GDM1 (cell line): ENCODE results near the gene PTGER3.
"Not testable (repeated sequence)": the region's sequence is repeated elsewhere in the genome, so short reads cannot be mapped to it uniquely, and the experiment has no call there.

Experiments used
- DNase-seq: peaks from one replicate; lab custom pipeline; 2025; lab: John Stamatoyannopoulos, UW

Gene PTGER3

DNA sequence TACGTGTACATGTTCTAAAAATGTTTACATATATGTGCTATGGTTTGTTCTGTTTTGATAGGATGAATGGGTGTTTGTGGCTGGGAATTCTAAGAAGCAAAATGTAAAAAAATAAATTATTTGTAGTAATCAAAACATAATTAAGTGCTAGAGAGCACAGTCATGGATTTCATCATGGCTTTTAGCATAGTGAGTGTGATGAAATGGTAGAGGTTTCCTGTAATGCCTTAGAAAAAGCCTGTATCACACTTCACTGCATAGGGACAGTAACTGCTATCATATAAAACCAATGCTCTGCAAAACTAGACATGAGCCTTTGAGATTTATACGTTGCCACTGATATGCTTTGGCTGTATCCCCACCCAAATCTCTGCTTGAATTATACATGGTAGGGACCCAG lies 99.8 kb downstream of the PTGER3 start:
- DNase-seq, result no peak

DNA sequence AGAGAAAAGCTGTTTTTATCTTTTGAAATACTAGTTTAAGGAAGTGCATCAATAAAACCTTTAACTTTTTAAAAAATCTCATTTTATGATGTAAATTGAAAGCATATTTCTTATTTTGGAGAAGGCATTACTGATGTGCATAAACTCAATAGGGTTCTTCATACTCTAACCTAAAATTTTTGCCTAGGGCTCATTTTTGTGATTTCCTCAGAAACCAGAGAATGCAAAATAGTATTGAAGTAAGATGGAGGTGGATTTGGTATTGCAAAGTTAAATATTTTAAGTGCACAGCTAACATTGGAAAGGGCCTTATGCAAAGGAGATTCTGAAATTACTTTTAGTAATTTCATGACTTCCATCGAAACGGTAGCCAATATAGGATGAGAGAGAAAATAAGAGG lies 101.9 kb downstream of the PTGER3 start:
- DNase-seq, result no peak

DNA sequence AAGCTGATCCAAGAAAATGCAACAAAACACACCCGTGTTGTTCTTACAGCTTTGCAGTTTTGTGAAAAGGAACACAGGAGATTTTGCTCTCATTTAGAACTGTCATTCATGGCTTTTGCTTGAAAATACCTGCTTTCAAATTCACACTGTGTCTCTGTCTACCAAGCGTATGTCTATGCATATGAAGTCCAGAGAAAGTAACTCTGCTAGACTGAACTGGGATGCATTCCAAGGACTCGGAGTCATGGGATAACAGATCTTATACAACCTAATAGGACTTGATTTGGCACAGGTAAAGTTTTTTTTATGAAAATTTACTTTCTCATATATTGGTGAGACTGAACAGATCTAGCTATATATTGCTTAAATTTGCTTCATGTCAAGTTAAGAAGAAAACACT lies 102.4 kb downstream of the PTGER3 start:
- DNase-seq, result no peak

DNA sequence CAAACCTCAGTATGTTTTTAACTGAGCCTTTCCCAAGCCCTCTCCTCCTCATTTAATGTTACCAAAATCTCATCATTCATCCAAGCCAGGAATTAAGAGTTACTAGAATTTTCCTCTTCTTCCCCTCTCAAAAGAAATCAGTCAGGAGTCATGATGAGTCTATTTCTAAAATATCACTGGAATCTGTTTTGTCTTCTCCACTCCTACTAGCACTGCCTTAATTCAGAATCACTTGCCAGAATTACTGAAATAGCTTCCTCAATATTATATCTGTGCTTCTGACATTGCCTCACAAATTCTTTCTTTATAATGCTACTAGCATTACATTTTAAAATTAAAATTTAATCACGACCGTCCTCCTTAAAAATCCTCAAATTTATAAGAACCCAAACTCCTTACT lies 106.1 kb downstream of the PTGER3 start:
- no peak for DNase-seq

DNA sequence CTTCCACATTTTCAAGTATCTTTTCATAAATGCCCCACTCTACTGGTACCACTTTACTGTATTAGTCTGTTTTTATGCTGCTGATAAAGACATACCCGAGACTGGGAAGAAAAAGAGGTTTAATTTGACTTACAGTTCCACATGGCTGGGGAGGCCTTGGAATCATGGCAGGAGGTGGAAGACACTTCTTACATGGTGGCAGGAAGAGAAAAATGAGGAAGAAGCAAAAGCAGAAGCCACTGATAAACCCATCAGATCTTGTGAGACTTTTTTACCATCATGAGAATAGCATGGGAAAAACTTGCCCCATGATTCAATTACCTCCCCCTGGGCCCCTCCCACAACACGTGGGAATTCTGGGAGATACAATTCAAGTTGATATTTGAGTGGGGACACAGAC lies 107.2 kb downstream of the PTGER3 start:
- not testable (repeated sequence) for DNase-seq

DNA sequence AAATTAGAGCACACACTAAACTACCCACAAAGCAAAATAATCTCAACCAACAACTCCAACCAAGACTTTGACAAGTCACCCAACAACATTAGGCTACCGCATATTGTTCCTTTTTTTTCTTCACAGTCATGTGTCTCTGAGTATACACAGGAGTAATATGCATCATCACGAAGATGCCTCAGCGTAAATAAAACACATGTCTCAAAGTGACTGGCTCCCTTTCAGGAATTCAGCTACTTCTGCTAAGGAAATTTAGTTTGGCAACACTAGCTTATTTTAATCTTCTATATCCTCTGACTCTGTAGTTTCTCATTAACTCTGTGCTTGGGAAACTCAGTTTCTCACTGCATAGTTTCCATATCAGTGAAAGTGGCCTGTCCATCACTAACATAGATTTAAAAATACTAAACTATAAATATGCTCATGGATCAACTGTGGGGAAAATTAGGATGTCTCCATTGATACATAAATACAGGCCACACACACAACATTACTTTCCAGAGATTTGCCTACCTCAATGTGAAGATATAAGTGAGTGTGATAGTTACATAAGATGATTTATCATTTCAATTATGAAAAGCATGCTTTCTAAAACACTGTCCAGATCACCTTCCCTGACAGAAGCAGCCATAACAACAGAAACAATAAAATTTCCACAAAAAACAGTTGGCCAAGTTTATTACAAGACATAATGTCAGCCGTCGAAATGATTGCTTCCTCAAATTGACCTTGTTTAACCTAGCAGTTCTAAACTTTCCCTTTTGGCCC lies 113.2 kb downstream of the PTGER3 start:
- DNase-seq, result no peak

DNA sequence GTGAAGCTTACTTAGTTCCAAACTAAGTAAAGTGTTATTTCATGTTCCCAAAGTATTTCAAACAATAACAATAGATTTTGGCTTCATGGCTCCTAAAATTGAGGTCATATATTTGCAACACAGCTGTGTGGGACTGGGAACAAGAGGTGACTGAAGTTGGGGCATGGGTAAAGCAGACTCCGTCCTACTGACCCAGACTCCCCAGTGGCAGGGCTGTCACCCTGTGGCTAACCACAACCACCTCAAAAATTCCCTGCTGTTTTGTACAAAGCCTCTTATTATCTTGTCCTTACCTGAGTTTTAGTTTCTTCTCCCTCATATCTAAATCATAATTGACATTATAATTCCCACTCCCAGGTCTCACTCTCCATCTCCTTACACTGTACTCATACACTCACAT lies 117.6 kb downstream of the PTGER3 start:
- DNase-seq, result no peak

DNA sequence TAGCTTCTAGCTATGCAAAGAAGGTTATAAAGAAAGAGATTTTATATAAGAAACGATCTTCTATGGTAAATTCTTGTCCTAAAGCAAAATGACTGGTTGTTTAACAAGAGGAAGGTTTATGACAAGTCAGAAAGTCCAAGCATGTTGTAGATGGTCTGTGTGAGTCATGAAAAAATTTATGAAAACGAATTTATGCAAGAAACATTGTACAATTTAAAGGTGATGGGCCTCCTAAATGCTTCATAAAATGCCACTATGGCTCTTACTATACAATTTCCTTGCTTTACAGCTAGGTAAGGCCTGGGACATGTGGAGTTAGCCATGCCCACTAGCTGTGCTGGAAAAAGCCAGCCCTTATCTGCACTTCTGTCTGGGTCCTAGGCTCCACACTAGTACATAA lies 125.4 kb downstream of the PTGER3 start:
- no peak for DNase-seq
